Activated B cell treated with CpG ODN at 0.5 μM for 24 hours (primary cell): Measurements from ENCODE around the gene TMA7B. TPM values are rescaled to one million over a fixed set of nuclear protein-coding genes. Genes with fewer than 3 reads are reported as not detected.

ENCODE experiments used
- ATAC-seq: fragments of 200-7000 bp; cut with Tn5 transposase; one replicate; pipeline ENCODE4 v1.10.0; 2021; ENCODE audit warnings: low read depth, mild to moderate bottlenecking, moderate library complexity
- CTCF ChIA-PET: fragments of 350-600 bp; sonication (Branson Sonifier 250); formaldehyde crosslinking; loops from one replicate; lab custom pipeline; 2021; ENCODE audit warnings: antibody characterized with exemption; lab: Charles Lee
- POLR2A ChIA-PET: fragments of 350-600 bp; sonication (Branson Sonifier 250); formaldehyde crosslinking; loops from one replicate; lab custom pipeline; 2021; ENCODE audit warnings: antibody characterized with exemption; lab: Charles Lee
- DNase-seq: peaks from one replicate; pipeline ENCODE4 v3.0.0; 2022
- H3K27ac Mint-ChIP-seq: one replicate; pipeline ENCODE4 v1.8.0; 2020; ENCODE audit warnings: mixed read lengths
- H3K27me3 Mint-ChIP-seq: one replicate; pipeline ENCODE4 v1.8.0; 2021; ENCODE audit warnings: mixed read lengths
- H3K36me3 Mint-ChIP-seq: one replicate; pipeline ENCODE4 v1.8.0; 2021; ENCODE audit warnings: low read depth, mixed read lengths
- H3K4me1 Mint-ChIP-seq: one replicate; pipeline ENCODE4 v1.8.0; 2021; ENCODE audit warnings: mixed read lengths
- H3K4me3 Mint-ChIP-seq: one replicate; pipeline ENCODE4 v1.8.0; 2020; ENCODE audit warnings: mild to moderate bottlenecking, mixed read lengths
- H3K9me3 Mint-ChIP-seq: one replicate; pipeline ENCODE4 v1.8.0; 2020; ENCODE audit warnings: mixed read lengths
- intact Hi-C: fragments of 100-400 bp; cut with micrococcal nuclease; formaldehyde crosslinking; loops from one replicate; pipeline ENCODE4 v1.15.1; 2024
- total RNA-seq: library from RNA; stranded (reverse); gene quantifications from 2 replicates; pipeline ENCODE4 v1.2.3, GENCODE V29; 2022
- TF ChIP-seq, protein P1 (sequence below): fragments of 200-600 bp; IDR thresholded peaks from one replicate; pipeline ENCODE4 v1.8.0; 2022; ENCODE audit warnings: antibody characterized with exemption, mild to moderate bottlenecking

TMA7B gene
- total RNA-seq, 1 donor from 2014 or later = 0.58 TPM

DNA sequence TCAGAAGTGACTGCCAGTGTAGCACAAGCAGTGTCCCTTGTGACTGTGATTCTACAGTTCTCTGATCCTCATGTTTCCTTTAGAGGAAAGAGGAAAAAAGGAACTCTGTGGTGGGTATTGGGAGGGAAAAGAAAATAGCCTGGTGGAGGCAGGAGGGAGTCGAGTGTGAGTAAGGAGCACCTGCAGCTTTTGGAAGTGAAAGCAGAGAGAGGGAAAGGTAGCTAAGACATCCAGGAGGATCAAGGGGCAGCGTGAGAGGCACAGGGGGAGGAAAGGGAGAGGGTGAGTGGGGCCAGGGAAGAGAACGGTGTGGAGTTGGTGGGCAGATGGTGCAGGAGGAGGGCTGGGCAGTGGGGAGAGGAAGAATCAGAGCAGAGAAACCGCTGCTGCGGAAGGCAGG is 12.4 kb downstream of the TMA7B start:
- no peaks in the 10 kb centered on the region for H3K27me3 Mint-ChIP-seq
- peaks cover 40% of the 10 kb centered on the region for H3K36me3 Mint-ChIP-seq
- H3K4me1 Mint-ChIP-seq = no peaks in the 10 kb centered on the region
- ChIA-PET POLR2A (no interaction called here), CTCF (interaction anchor here (1.6 kb wide), 1 partner anchor 52 kb away, joined by 3 read pairs; no protein-coding TSS in a partner anchor)
- TF ChIP-seq, protein P1, sequence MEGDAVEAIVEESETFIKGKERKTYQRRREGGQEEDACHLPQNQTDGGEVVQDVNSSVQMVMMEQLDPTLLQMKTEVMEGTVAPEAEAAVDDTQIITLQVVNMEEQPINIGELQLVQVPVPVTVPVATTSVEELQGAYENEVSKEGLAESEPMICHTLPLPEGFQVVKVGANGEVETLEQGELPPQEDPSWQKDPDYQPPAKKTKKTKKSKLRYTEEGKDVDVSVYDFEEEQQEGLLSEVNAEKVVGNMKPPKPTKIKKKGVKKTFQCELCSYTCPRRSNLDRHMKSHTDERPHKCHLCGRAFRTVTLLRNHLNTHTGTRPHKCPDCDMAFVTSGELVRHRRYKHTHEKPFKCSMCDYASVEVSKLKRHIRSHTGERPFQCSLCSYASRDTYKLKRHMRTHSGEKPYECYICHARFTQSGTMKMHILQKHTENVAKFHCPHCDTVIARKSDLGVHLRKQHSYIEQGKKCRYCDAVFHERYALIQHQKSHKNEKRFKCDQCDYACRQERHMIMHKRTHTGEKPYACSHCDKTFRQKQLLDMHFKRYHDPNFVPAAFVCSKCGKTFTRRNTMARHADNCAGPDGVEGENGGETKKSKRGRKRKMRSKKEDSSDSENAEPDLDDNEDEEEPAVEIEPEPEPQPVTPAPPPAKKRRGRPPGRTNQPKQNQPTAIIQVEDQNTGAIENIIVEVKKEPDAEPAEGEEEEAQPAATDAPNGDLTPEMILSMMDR = no peak
- H3K27ac Mint-ChIP-seq = no peak overlapping the region
- DNase-seq (no peak), ATAC-seq (no peak)
- intact Hi-C loops = loop anchor here (5.0 kb wide), 1 partner anchor 50 kb away; no protein-coding TSS in a partner anchor
- H3K9me3 Mint-ChIP-seq = no peaks in the 10 kb centered on the region
- H3K4me3 Mint-ChIP-seq = no peak overlapping the region

DNA sequence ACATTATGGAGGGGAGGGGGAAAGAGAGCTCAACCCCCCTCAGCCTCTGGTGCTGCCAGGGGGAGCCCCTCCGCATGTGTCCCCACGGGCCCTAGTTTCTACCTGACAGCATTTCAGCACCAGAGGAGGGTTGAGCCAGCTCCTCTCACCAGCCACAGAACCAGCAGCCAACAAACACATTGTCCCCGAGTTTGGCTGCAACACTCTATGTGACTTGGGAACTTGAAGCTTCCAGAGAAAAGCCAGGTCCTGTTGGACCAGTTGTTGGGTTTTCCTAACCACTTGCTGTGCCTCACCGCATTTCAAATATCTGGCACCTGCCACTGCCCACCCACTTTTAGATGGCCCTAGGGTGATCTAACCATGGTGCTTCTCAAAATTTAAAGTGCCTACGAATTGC is 13.5 kb downstream of the TMA7B start:
- Mint-ChIP-seq H3K27ac (no peak overlapping the region), H3K36me3 (peaks cover 33% of the 10 kb centered on the region), H3K4me1 (no peaks in the 10 kb centered on the region), H3K27me3 (no peaks in the 10 kb centered on the region), H3K4me3 (no peak overlapping the region), H3K9me3 (no peaks in the 10 kb centered on the region)
- POLR2A ChIA-PET = no interaction called here
- intact Hi-C loops = loop anchor here (5.0 kb wide), 1 partner anchor 49 kb away; no protein-coding TSS in a partner anchor
- CTCF ChIA-PET = interaction anchor here (1.6 kb wide), 1 partner anchor 51 kb away, joined by 3 read pairs; no protein-coding TSS in a partner anchor
- TF ChIP-seq, protein P1 = no peak
- no peak for DNase-seq
- no peak for ATAC-seq

DNA sequence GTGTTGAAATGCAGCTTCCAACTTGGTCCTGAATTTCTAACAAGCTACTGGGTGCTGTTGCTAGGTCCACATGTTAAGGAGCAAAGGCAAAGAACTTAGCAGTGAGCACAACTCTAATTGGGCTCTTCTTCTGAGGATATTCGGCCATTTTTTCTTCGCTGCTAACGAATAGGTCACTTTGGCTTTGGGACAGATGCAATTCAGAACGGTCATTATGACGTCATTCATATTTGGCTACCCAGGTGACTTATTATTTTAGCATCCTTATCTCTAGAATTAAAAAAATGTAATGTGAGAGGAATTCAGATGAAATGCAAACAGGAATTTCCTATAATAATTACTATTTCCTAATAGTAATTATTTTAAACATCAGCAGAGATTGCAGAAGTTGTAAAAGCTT is 13.9 kb downstream of the TMA7B start:
- TF ChIP-seq, protein P1 = no peak
- intact Hi-C loops = loop anchor here (5.0 kb wide), 1 partner anchor 48 kb away; no protein-coding TSS in a partner anchor
- ChIA-PET CTCF (interaction anchor here (1.6 kb wide), 1 partner anchor 50 kb away, joined by 3 read pairs; no protein-coding TSS in a partner anchor), POLR2A (no interaction called here)
- no peak overlapping the region for H3K4me3 Mint-ChIP-seq
- no peaks in the 10 kb centered on the region for H3K27me3 Mint-ChIP-seq
- ATAC-seq = no peak
- no peaks in the 10 kb centered on the region for H3K4me1 Mint-ChIP-seq
- DNase-seq = no peak
- H3K27ac Mint-ChIP-seq = no peak overlapping the region
- no peaks in the 10 kb centered on the region for H3K9me3 Mint-ChIP-seq
- H3K36me3 Mint-ChIP-seq = peaks cover 29% of the 10 kb centered on the region

DNA sequence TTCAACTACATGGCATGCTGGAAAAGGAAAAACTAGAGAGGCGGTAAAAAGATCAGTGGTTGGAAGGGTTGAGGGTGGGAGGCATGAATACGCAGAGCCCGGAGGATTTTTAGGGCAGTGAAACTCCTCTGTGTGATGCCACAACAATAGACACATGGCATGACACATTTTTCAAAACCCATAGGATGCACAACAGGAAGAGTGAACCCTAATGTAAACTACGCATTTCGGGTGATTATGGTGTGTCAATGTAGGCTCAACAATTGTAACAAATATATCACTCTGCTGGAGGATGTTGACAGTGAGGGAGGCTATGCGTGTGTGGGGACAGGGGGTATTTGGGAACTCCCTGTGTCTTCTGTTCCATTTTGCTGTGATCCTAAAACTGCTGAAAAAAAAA is 18.9 kb downstream of the TMA7B start:
- no peaks in the 10 kb centered on the region for H3K36me3 Mint-ChIP-seq
- H3K27ac Mint-ChIP-seq = no peak overlapping the region
- peaks cover 5% of the 10 kb centered on the region for H3K27me3 Mint-ChIP-seq
- intact Hi-C loops = no loop called here
- ChIA-PET POLR2A (no interaction called here), CTCF (no interaction called here)
- TF ChIP-seq, protein P1 = no peak
- no peak for ATAC-seq
- no peak for DNase-seq
- no peaks in the 10 kb centered on the region for H3K9me3 Mint-ChIP-seq
- H3K4me3 Mint-ChIP-seq = no peak overlapping the region
- H3K4me1 Mint-ChIP-seq = no peaks in the 10 kb centered on the region

DNA sequence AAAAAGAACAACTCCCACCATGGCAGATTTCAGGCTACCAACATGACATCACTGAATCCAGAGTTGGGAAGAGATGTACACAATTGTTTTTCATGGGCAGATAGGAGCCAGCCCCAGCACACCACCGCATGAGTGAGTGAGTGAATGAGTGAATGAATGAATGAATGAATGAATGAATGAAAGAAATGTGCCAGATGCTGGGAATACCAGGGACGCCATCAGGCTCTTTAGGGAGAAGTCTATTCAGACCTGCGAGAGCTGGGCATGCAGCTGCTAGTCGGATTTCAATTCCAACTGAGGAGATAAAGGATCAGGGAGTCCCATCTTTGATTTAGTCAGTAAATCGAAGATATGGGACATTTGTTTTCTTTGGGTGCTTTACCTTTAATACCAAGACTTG is 19.3 kb downstream of the TMA7B start:
- CTCF ChIA-PET = no interaction called here
- peaks cover 7% of the 10 kb centered on the region for H3K27me3 Mint-ChIP-seq
- no peaks in the 10 kb centered on the region for H3K36me3 Mint-ChIP-seq
- POLR2A ChIA-PET = no interaction called here
- TF ChIP-seq, protein P1 = no peak
- ATAC-seq (no peak), DNase-seq (no peak)
- no peaks in the 10 kb centered on the region for H3K9me3 Mint-ChIP-seq
- H3K4me1 Mint-ChIP-seq = no peaks in the 10 kb centered on the region
- no peak overlapping the region for H3K4me3 Mint-ChIP-seq
- H3K27ac Mint-ChIP-seq = no peak overlapping the region
- intact Hi-C loops = no loop called here
